ENCODE results near the gene HIRA. TPM values are rescaled to one million over a fixed set of nuclear protein-coding genes. Genes with fewer than 3 reads are reported as not detected.

Gene HIRA
- total and polyA plus RNA-seq, 9 of the 15 experiments (the other 6 are each of a cell fraction or from before 2014, with no cell fraction given) = 0.96 to 132 (median 58.4) TPM

- H2AFZ ChIP-seq (ENCODE audit: low read depth, low read length) = no peak overlapping the region
- intact Hi-C loops (cut with micrococcal nuclease) = no loop called here
- no peak overlapping the region for H3K9ac ChIP-seq (ENCODE audit: insufficient read depth in 1 of 2, low read depth in 2 of 2, low read length in 2 of 2)
- H3K36me3 ChIP-seq (ENCODE audit: control insufficient read depth, insufficient read depth, low read length) = peaks cover 100% of the 10 kb centered on the region
- no peaks in the 10 kb centered on the region for H3K9me3 ChIP-seq (replicated peaks; ENCODE audit: control insufficient read depth, insufficient read depth, low read depth, low read length)
- in situ Hi-C loops (cut with MboI) = no loop called here
- FAIRE-seq (no peak), DNase-seq (ENCODE audit: extremely low read depth in 1 of 4, low spot score in 3 of 4) (no peak), ATAC-seq (no peak)
- H4K20me1 ChIP-seq (replicated peaks; ENCODE audit: control insufficient read depth, insufficient read depth, low read length) = peaks cover 12% of the 10 kb centered on the region
- H3K27me3 ChIP-seq (ENCODE audit: control insufficient read depth in 2 of 2, insufficient read depth in 2 of 2, low read length in 2 of 2) = no peaks in the 10 kb centered on the region
- 88% methylated on average over 4 of the region's 4 CpGs for WGBS (ENCODE audit: insufficient coverage, low coverage, missing lambda C conversion rate)
- ChIA-PET CTCF (ENCODE audit: low intra/inter-chr PET ratio) (no interaction called here), POLR2A (interaction anchor here (1.0 to 13.6 kb wide), 11 partner anchors 9 to 321 kb away, joined by 3 to 148 read pairs (median 6); partner anchors contain the start of genes C22orf39, CDC45, ESS2 and MRPL40)
- H3K4me3 ChIP-seq = no peak overlapping the region
- no peak overlapping the region for H3K4me2 ChIP-seq (ENCODE audit: insufficient read depth, low read length)
- no peaks in the 10 kb centered on the region for H3K79me2 ChIP-seq (ENCODE audit: control insufficient read depth, insufficient read depth, low read length)
- BruUV-seq (replicated peaks) = no TSS peak
- H3K27ac ChIP-seq (ENCODE audit: extremely low read depth, low read depth, low read length) = no peak overlapping the region
- H3K4me1 ChIP-seq (replicated peaks in 1 of 2; ENCODE audit: control insufficient read depth in 2 of 2, insufficient read depth in 2 of 2, low read length in 2 of 2) = no peaks in the 10 kb centered on the region
- peaks cover 9% of the 10 kb centered on the region for H3K9me1 ChIP-seq (ENCODE audit: control insufficient read depth, insufficient read depth, low read length)
- TF ChIP-seq ATF2 (CRISPR knock-in tag; IDR thresholded peaks at IDR 0.05) = 0 out of 2 replicates have a peak, but pooled peaks have one; percentile 42
- no peak for TF ChIP-seq ADNP (tag; IDR thresholded peaks at IDR 0.05)
- 0 out of 2 replicates have a peak, but pooled peaks have one; percentile 37 for TF ChIP-seq SP1 (CRISPR knock-in tag; IDR thresholded peaks at IDR 0.05)
- TF ChIP-seq TCF7 (IDR thresholded peaks at IDR 0.05; ENCODE audit: borderline replicate concordance) = no peak
- peak; percentile 61; the same call in 1 of the 2 replicates for TF ChIP-seq E2F5 (CRISPR knock-in tag; IDR thresholded peaks at IDR 0.05)
- TF ChIP-seq GATAD2A (IDR thresholded peaks at IDR 0.05) = no peak
- no peak for TF ChIP-seq CHCHD3 (CRISPR knock-in tag; IDR thresholded peaks at IDR 0.05)
- 0 out of 2 replicates have a peak, but pooled peaks have one; percentile 12 for TF ChIP-seq POLR2A (conservative IDR thresholded peaks at IDR 0.05)
- TF ChIP-seq ZNF140 (CRISPR knock-in tag; IDR thresholded peaks at IDR 0.05) = no peak
- TF ChIP-seq ZNF766 (CRISPR knock-in tag; conservative IDR thresholded peaks at IDR 0.05) = no peak
- TF ChIP-seq ZNF324 (CRISPR knock-in tag; IDR thresholded peaks at IDR 0.05) = no peak
- TF ChIP-seq CHD1 (IDR thresholded peaks at IDR 0.05; ENCODE audit: low read length) = peak; percentile 26
- TF ChIP-seq SMC3 (conservative IDR thresholded peaks at IDR 0.05; ENCODE audit: insufficient read depth, low read depth, low read length) = no peak
- peak; percentile 87 for TF ChIP-seq IRF2 (CRISPR knock-in tag; IDR thresholded peaks at IDR 0.05)
- TF ChIP-seq FOXP1 (CRISPR knock-in tag; IDR thresholded peaks at IDR 0.05) = 0 out of 2 replicates have a peak, but pooled peaks have one; percentile 54
- 0 out of 2 replicates have a peak, but pooled peaks have one; percentile 18 for TF ChIP-seq ZNF124 (CRISPR knock-in tag; IDR thresholded peaks at IDR 0.05)
- no peak for TF ChIP-seq NFE2L1 (tag; IDR thresholded peaks at IDR 0.05; ENCODE audit: borderline replicate concordance, low read depth)
- peak; percentile 38; the same call in 1 of the 2 replicates for TF ChIP-seq NR2C2 (CRISPR knock-in tag; IDR thresholded peaks at IDR 0.05)
- TF ChIP-seq NR2C2 (tag; IDR thresholded peaks at IDR 0.05) = no peak
- TF ChIP-seq E2F4 (CRISPR knock-in tag; IDR thresholded peaks at IDR 0.05; ENCODE audit: low read depth) = no peak
- no peak for TF ChIP-seq ZNF354B (CRISPR knock-in tag; IDR thresholded peaks at IDR 0.05)
Measured at GRCh38 chr22:19464975-19465374, 33.4 kb upstream of the HIRA start.
